Measurements from ENCODE around the gene PRAME.
"Not testable (repeated sequence)": the region's sequence is repeated elsewhere in the genome, so short reads cannot be mapped to it uniquely, and the experiment has no call there.

The PRAME gene, protein sequence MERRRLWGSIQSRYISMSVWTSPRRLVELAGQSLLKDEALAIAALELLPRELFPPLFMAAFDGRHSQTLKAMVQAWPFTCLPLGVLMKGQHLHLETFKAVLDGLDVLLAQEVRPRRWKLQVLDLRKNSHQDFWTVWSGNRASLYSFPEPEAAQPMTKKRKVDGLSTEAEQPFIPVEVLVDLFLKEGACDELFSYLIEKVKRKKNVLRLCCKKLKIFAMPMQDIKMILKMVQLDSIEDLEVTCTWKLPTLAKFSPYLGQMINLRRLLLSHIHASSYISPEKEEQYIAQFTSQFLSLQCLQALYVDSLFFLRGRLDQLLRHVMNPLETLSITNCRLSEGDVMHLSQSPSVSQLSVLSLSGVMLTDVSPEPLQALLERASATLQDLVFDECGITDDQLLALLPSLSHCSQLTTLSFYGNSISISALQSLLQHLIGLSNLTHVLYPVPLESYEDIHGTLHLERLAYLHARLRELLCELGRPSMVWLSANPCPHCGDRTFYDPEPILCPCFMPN

DNA sequence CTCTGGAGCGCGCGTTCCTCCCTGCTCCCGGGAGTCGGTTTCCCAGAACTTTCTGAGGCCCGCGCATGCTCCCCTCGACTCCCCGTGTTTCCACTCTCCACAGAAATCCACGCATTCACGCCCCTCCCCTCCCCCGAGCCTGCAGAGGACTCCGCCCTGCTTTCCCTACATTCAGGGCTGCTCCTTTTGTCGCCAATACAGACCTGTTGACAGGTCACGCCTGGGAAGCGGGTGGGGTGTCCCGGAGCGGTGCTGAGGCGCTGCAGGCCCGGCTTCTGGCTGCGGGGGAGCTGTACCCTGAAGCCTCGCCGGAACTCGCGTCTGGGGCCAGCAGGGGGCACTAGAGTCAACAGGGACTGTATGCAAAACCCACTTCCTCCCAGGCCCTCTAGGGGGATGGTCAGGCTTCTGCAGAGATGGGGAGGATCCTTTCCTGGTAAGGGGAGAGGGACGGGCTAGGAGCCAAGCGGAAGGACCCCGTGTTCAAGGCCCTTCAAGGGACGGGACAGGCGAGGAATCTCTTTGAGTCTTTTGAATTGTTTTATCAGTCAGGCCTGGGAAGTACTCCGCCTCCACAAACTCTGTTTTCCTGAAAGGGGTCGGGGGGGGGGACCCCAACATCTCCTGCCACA, at the start of gene PRAME:
TSS of gene PRAME (minus strand) at position 294 of the 632 bp plus-strand sequence. CDS start 2,433 bp downstream, outside the sequence.
- peak; percentile 79 for DNase-seq

DNA sequence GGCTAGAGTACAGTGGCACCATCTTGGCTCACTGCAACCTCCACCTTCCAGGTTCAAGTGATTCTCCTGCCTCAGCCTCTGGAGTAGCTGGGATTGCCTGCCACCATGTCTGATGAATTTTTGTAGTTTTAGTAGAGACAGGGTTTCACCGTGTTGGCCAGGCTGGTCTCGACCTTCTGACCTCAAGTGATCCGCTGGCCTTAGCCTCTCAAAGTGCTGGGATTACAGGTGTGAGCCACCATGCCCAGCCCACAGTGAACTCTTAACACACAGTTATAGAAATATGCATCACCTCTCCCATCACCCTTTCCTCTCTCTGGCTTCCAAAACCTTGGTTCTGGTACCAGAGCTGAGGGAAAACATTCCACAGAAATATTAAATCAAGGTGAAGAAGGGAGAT, 49.0 kb upstream of the PRAME start:
- not testable (repeated sequence) for DNase-seq

DNA sequence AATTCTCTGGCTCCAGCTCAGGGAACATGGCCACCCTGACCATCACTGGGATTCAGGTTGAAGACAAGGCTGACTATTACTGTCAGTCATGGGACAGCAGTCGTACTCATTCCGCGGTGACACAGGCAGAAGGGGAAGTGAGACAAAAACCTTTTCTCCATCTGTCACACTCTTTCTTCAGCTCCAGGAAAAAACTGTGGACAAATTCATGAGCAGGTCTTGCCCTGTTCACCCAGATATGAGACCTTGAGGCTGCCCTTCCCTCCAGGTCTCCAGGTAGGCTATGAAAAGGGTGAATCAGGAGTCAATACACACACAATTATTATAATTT, 46.0 kb upstream of the PRAME start:
- DNase-seq, result no peak

DNA sequence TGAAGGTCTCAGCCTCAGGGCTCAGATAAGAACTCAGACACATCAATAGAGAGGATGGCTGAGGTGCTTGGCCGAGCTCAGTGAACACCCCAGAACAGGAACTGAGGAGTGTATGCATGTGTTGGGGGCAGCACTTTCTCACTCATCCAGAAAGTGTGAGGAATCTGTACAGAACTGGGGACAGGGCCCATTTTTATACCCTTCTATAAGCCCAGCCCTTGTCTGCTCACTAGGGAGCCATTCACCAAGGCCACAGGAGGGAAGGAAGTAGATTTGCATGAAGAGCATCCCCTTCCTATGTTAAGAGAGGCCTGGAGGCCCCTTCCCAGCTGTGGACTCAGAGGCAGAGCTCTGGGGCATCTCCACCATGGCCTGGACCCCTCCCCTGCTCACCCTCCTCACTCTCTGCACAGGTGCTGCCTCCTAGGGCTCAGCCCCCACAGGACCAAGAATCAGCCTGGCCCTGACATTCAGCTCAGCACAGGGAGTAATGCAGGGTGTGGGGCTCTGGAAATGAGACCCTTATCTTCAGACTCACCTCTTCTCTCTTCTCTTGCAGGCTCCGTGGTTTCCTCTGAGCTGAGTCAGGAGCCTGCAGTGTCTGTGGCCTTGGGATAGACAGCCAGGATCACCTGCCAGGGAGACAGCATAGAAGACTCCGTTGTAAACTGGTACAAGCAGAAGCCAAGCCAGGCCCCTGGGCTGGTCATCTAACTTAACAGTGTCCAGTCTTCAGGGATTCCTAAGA, 45.4 kb upstream of the PRAME start:
- DNase-seq, result no peak

DNA sequence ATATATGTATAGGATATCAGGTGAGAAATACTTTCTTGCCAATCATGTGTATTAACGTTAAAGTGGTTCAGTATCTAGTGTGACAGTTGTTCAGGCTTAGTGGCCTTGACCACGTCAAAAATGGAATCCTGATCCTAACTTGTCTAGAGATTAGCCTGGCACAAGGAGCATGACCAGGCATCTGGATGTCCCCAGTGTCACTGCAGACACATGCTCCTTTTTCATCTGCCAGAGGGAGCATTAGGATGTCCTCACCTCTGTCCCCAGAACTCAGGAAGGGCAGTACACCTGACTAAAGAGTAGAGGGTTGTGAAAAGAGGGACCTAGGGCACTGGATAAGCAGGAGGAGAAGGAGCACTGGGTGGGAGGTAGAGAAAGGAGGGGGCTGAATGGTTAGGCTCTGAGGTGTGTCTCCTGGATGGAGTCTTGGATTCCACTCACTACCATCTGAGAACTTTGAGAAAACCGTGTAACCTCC, 44.4 kb upstream of the PRAME start:
- no peak for DNase-seq

DNA sequence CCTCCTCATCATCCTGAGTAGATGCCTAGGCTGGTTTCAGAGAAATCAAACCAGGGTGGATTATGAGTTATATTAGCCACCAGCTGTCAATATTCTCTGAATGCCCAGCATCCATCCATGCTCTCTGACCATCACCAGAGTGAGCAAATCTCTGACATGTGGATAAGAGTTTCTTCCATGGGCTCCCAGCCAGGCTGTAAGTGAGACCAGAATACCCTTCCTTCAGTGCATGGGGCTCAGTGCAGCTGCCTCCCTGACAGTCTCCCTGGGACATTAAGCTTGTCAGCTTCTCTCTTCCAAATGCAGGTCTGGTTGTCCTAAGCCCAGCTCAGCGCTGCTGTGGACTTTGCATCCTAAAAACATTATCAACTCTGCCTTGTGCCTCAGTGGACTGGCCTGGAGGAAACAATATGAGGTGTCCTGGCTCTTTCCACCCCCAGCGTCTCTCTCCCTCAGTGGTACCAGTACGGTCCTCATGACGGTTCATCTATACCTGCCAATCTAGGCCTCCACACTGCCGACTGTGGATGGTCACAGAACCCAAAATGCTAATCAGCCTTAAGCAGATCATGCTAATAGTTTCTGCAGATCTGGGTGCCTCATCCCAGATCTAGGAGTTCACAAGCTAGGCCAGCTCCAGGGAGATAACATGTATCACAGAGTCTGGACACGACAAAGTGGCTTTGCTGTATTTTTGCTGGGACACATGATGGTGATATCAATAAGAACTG, 41.6 kb upstream of the PRAME start:
- DNase-seq, result no peak

DNA sequence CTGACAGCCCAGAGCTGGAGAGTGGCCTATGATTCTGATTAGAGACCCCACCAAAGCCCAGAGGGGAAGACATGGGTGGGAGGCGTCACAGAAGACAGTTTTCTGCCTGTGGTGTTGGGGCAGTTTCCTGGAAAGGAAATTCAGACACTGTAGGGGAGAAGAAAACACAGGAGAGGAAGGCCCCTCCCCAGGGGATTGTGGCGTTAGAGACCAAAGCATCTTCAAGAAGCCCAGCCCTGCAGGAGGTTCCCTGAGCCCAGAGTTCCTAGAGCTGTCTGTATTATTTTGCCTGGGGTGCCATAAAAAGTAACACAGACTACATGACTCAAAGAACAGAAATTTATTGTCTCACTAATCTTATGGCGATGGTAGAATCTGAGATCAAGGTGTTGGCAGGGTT, 40.2 kb upstream of the PRAME start:
- DNase-seq, result no peak

DNA sequence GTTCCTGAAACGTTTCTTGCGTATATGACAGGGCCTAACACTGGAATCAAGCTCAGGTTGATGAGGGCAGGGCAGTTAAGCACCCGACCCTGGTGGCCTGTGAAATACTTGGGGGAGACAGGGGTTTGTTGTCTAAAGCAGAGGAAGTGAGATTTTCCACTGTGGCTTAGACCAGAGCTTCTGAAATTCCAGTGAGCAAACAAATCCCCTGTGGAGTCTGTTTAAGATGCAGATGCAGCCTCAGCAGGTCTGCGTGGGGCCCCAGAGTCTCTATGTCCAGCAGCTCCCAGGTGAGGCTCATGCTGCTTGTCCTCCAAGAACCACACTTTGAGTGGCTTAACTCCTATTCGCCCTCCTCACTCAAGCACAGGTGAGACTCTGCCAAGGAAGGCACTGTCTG, 39.1 kb upstream of the PRAME start:
- no peak for DNase-seq

DNA sequence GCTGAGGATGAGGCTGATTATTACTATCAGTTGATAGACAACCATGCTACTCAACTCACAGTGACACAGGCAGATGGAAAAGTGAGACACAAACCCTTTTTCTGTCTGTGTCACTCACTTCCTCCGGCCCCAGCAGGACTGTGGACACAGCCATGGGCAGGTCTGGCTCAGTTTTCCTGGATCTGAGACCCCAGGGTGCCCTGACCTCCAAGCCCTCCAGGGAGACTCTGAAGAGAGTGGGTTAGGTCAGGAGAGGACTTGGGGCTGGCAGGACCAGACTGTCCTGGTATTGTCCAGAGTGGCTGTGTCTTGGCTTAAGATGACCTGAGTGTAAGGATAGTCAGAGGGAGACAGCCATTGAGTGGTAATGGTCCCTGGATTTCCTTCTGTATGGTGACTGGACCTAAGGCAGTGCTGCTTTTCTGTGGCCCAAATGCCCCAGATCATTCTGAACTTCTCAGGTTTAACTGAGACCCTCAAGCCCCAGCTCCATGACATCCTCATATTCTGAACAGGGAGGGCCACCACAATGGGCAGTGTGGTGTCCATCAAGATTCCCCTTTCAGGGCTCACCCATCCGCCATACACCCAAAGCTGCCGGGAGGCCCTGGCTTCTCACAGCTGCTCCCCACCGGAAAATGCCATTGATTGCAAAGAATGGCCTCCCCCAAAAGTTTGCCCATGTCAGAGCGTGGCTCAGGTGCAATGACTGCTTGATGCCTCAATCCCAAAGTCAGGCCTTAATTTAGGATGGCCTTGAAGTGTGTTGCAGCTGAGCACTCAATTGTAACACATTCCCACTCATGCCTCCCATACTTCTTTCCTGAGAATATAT, 36.2 kb upstream of the PRAME start:
- no peak for DNase-seq

DNA sequence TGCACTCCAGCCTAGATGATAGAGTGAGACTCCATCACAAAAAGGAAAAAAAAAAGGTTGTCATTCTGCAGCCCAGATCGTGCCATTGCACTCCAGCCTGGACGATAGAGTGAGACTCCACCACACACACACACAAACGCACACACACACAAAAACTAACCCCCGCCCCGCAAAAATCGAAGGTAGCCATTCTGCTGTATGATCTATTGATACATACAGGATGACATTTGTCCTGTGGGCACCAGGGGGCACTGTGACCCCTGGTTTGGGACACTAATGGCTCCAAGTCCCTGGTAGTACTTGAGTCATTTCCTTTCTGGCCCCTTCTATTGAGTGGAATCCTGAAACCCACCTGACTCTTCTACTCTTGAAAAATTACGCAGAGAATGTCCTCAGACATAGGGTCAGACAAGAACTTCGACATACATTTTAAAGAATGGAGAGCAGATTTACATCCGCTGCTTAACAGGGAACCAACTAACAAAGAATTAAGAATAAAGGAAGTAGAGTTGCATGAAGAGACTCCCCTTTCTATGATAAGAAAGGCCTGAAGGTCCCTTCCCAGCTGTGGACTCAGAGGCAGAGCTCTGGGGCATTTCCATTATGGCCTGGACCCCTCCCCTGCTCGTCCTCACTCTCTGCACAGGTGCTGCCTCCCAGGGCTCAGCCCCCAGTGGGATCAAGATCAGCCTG, 35.0 kb upstream of the PRAME start:
- no peak for DNase-seq

DNA sequence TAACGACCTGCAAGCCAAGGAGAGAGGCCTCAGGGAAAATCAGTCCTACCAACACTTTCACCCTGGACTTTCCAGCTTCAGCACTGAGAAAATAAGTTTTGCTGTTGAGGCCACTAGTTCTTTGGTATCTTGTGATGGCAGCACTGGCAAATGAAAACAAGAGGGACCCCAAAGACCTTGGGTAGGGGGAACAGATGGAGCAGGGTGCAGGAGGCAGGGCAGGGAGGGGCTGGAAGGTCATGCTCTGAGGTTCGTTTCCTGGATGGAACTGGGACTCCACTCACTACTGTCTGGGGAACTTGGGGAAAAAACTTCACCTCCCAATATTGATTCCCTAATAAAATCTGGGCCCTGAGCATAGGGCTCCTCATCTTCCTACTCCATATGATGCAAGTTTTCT, 34.2 kb upstream of the PRAME start:
- no peak for DNase-seq

DNA sequence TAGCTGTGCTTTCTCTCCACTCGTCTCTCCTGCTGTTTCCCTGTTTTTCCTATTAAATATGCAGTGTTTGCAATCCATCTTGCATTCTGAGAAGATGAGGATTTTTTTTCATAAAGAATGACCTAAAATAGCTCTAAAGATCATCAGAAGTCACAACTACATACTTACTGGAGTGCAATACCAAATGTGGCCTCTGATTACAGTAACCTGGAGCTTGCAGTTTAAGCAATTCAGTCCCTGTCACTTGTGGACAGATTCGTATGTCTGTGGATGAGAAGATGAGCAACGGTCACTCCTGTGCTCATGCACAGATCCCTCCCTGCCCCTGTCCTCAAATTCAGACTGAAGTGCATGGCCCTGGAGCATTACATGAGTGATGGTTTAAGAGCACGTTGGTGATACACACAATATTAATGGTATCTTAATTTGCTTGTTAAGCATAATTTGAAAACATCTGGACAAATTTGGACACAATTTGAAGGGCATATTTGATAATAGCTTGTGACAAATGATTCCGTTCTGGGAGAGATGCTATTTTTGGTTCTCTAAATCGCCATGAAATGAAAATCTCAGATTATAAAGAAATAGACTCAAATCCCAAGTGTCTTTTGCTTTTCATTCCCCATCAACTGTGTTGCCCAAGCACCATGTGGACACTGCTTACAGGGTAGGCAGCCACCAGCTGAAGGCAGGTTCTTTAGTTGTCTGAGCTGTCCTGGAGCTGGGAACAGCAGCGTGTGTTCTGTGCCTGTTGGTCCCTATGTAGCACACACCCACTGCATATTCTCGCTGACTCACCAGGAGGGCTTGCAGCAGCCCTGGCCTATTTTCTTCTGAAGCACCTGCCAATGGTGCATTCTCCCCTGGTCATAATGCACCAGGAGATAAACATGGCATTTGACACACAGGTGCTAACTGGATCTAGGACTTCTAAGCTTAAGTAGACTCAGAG, 32.6 kb upstream of the PRAME start:
- DNase-seq, result no peak

DNA sequence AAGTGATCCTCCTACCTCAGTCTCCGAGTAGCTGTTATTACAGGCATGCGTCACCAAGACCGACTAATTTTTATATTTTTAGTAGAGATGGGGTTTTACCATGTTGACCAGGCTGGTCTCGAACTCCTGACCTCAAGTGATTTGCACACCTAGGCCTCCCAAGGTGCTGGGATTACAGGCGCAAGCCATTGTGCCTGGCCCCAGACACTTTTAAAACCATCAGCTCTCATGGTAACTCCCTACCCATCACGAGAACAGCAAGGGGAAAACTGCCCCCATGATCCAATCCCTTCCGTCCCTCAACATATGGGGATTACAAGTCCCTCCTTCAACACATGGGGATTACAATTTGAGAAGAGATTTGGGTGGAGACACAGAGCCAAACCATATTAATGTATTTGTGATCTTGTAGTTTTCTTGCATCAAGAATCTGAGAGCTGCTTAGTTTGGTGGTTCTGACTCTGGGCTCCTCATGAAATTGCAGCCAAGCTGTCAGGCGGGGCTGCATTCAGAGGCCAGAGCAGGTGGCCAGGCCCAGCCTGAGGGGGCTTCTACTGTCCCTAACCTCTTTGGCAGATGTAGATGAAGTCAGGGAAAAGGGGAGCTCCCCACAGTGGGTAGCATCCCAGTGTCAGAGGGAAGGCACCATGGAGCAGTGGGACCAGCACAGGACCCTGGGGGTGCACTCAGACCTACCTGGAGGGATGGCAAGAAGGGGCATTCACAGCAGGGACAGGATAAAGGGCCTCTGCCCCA, 31.2 kb upstream of the PRAME start:
- no peak for DNase-seq

DNA sequence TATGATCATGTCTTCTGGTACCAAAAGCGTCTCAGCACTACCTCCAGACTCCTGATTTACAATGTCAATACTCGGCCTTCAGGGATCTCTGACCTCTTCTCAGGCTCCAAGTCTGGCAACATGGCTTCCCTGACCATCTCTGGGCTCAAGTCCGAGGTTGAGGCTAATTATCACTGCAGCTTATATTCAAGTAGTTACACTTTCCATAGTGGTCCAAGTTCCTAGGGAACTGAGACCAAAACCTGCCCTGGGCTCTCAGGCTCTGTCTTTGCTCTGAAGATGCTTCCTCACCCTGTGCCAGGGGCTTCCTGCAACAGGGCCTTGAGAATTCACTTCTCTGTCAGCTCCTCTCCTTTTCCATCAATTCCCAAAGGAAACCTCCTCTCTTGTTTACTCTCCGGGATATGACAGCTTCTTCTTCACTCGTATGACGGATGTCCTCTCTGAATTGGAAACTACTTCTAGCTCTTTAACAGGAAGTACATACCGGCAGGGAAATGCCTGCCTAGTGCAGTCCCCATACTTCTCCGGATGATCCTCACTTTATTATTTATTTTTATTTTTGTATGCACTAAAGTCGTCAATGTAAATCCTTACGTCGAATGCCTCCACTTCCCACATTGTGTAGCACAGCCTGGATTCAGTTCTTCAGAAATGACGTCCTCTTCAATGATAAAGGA, 29.6 kb upstream of the PRAME start:
- DNase-seq, result no peak

DNA sequence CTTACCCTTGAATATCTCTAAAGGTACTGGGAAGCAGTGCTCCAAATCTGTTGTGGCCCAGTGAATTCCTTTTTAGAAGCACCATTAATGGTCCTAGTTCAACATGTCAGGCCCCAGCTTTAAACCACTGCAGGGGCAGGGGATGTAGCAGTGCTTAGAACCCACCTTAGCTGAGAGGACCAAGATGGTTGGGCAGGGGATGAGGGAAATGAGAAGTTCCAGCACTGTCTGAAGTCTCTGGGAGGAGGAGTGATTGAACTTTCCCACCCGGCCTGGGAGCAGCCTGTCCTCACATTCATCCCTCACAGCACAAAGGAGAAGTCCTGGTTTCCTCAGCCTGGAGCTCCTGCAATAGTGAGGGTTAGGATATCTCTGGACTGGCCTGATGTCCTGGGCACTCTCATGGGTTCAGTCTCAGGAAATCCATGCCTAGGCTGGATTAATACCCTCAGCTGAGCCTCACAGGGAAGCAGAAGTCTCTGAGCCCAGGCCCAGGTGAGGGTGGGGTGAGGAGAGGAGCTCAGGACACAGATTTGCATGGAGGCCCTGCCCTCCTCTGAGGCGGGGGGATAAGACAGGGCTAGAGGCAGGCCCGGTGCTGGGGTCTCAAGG, 28.6 kb upstream of the PRAME start:
- no peak for DNase-seq

DNA sequence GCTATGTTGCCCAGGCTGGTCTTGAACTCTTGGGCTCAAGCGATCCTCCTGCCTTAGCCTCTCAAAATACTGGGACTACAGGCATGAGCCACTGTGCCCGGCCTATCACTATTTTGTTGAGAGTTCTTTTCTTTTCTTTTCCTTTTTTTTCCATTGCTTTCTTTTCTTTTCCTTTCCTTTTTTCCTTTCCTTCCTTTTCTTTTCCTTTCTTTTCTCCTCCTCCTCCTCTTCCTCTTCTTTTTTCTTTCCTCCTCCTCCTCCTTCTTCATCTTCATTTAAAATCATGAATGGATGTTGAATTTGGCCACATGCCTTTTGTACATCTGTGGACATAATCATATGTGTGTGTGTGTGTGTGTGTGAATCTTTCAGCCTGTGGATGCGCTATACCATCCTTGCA, 25.7 kb upstream of the PRAME start:
- DNase-seq, result no peak

DNA sequence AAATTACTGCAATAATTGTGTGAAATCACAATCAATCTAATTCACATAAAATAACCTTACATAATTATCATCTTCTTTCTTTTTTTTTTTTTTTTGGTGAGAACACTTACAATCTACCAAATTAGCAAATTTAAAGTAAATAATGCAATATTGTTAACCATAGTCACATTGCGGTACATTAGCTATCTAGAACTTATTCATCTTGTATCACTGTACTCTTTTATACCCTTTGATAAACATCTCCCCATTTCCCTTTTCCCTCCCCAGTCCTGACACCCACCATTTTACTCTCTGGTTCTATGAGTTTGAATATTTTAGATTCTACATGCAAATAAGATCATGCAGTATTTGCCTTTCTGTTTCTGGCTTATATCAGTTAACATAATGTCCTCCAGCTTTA, 24.0 kb upstream of the PRAME start:
- DNase-seq, result no peak

DNA sequence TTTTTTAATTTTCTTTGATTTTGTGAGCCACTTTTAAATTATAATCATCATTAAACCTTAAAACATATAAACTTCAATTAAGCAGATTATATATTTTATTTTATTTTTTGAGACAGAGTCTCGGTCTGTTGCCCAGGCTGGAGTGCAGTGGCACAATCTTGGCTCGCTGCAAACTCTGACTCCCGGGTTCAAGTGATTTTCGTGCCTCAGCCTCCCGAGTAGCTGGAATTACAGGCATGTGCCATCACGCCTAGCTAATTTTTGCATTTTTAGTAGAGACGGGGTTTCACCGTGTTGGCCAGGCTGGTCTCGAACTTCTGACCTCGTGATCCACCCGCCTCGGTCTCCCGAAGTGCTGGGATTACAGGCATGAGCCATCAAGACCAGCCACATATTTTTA, 22.5 kb upstream of the PRAME start:
- not testable (repeated sequence) for DNase-seq

All from NCI-H2107 (cell line).